HCEC 1CT (cell line): ENCODE measurements around the gene EVA1B.

Experiments
- DNase-seq: peaks from one replicate; pipeline ENCODE4 v3.0.0-alpha.2; 2017

Gene EVA1B

GRCh38 chr1:36345353-36345752 lies 21.9 kb upstream of the EVA1B start:
- DNase-seq, result no peak

GRCh38 chr1:36344395-36344680 lies 20.9 kb upstream of the EVA1B start:
- DNase-seq, result no peak

- no peak for DNase-seq
Observed at GRCh38 chr1:36343651-36344394, 20.4 kb upstream of the EVA1B start.

GRCh38 chr1:36342426-36343185 lies 19.2 kb upstream of the EVA1B start:
- DNase-seq, result peak; percentile 79

- DNase-seq, result no peak
Observed at GRCh38 chr1:36341626-36342320, 18.3 kb upstream of the EVA1B start.

GRCh38 chr1:36339615-36340014 lies 16.2 kb upstream of the EVA1B start:
- DNase-seq, result no peak

- DNase-seq, result no peak
Observed at GRCh38 chr1:36339215-36339614, 15.8 kb upstream of the EVA1B start.

GRCh38 chr1:36337830-36338229 lies 14.4 kb upstream of the EVA1B start:
- DNase-seq, result no peak

GRCh38 chr1:36330940-36331339 lies 7.5 kb upstream of the EVA1B start:
- no peak for DNase-seq

GRCh38 chr1:36329817-36330216 lies 6.4 kb upstream of the EVA1B start:
- no peak for DNase-seq

- no peak for DNase-seq
Observed at GRCh38 chr1:36328713-36329112, 5.3 kb upstream of the EVA1B start.

- no peak for DNase-seq
Observed at GRCh38 chr1:36328088-36328480, 4.6 kb upstream of the EVA1B start.

GRCh38 chr1:36327421-36328087 lies 4.1 kb upstream of the EVA1B start:
- DNase-seq, result peak; percentile 40

GRCh38 chr1:36326499-36326898 lies 3.1 kb upstream of the EVA1B start:
- DNase-seq, result no peak

- no peak for DNase-seq
Observed at GRCh38 chr1:36324353-36324703, 883 bp upstream of the EVA1B start.

- DNase-seq, result peak; percentile 66
Observed at GRCh38 chr1:36322786-36323635, 434 bp downstream of the EVA1B start.

GRCh38 chr1:36322041-36322785 lies 1.2 kb downstream of the EVA1B start:
- peak; percentile 51 for DNase-seq

GRCh38 chr1:36321119-36321951 lies 2.1 kb downstream of the EVA1B start:
- peak; percentile 95 for DNase-seq

GRCh38 chr1:36320767-36321118 lies 2.7 kb downstream of the EVA1B start:
- DNase-seq, result no peak

GRCh38 chr1:36320291-36320761 lies 3.1 kb downstream of the EVA1B start:
- no peak for DNase-seq

GRCh38 chr1:36309397-36309796 lies 14.0 kb downstream of the EVA1B start:
- DNase-seq, result no peak
